Neural progenitor cell (in vitro differentiated cells): ENCODE measurements around the gene ACER3. TPM values are rescaled to one million over a fixed set of nuclear protein-coding genes. Genes with fewer than 3 reads are reported as not detected.

Source experiments
- DNase-seq: peaks from one replicate; pipeline ENCODE4 v3.0.0-alpha.2; 2016; ENCODE audit warnings: low spot score
- H2AFZ ChIP-seq: fragments of 200-600 bp; sonication (generic); replicated peaks from 2 replicates; pipeline ENCODE4 v1.6.1; 2016; ENCODE audit warnings: antibody characterized with exemption
- H3F3A ChIP-seq: fragments of 200-600 bp; sonication (generic); 2 replicates; pipeline ENCODE4 v1.6.1; 2016; ENCODE audit warnings: antibody characterized with exemption, low read depth
- H3K27ac ChIP-seq: fragments of 200-600 bp; sonication (generic); 2 replicates; pipeline ENCODE4 v1.5.1; 2016; ENCODE audit warnings: mild to moderate bottlenecking
- H3K27me3 ChIP-seq: fragments of 200-600 bp; sonication (generic); 2 replicates; pipeline ENCODE4 v1.6.1; 2016; ENCODE audit warnings: mild to moderate bottlenecking, moderate library complexity
- H3K36me3 ChIP-seq: fragments of 200-600 bp; sonication (generic); 2 replicates; pipeline ENCODE4 v1.5.1; 2016
- H3K4me1 ChIP-seq: fragments of 200-600 bp; sonication (generic); 2 replicates; pipeline ENCODE4 v1.6.1; 2016; ENCODE audit warnings: mixed run types
- H3K4me2 ChIP-seq: fragments of 200-600 bp; sonication (generic); 2 replicates; pipeline ENCODE4 v1.6.1; 2016
- H3K4me3 ChIP-seq: fragments of 200-600 bp; sonication (generic); 2 replicates; pipeline ENCODE4 v1.5.1; 2016
- H3K79me2 ChIP-seq: fragments of 200-600 bp; sonication (generic); 2 replicates; pipeline ENCODE4 v1.6.1; 2016; ENCODE audit warnings: low read depth
- H3K9ac ChIP-seq: fragments of 200-600 bp; sonication (generic); 2 replicates; pipeline ENCODE4 v1.6.1; 2016
- H3K9me3 ChIP-seq: fragments of 200-600 bp; sonication (generic); 2 replicates; pipeline ENCODE4 v1.5.1; 2016; ENCODE audit warnings: low read depth
- H4K20me1 ChIP-seq: fragments of 200-600 bp; sonication (generic); 2 replicates; pipeline ENCODE4 v1.6.1; 2016; ENCODE audit warnings: low read depth
- H3K27ac Mint-ChIP-seq: 3 replicates; pipeline ENCODE4 v1.8.0; 2021; ENCODE audit warnings: mixed read lengths
- H3K27me3 Mint-ChIP-seq: 2 replicates; pipeline ENCODE4 v1.8.0; 2022; ENCODE audit warnings: low read depth, mild to moderate bottlenecking, inconsistent platforms, moderate library complexity, mixed read lengths; ENCODE audit not compliant: insufficient read depth
- H3K36me3 Mint-ChIP-seq: 3 replicates; pipeline ENCODE4 v1.8.0; 2021; ENCODE audit warnings: mixed read lengths
- H3K4me1 Mint-ChIP-seq: 3 replicates; pipeline ENCODE4 v1.8.0; 2021; ENCODE audit warnings: mixed read lengths
- H3K4me3 Mint-ChIP-seq: 3 replicates; pipeline ENCODE4 v1.8.0; 2021; ENCODE audit warnings: mild to moderate bottlenecking, moderate library complexity, mixed read lengths
- H3K9me3 Mint-ChIP-seq: 3 replicates; pipeline ENCODE4 v1.8.0; 2020; ENCODE audit warnings: mixed read lengths
- CTCF ChIP-seq: fragments of 200-600 bp; sonication (generic); IDR thresholded peaks from 2 replicates; pipeline ENCODE4 v1.5.1; 2017; ENCODE audit warnings: antibody characterized with exemption, mild to moderate bottlenecking
- EZH2 ChIP-seq: fragments of 200-600 bp; sonication (generic); IDR thresholded peaks from 2 replicates; pipeline ENCODE4 v1.6.1; 2017; ENCODE audit warnings: antibody characterized with exemption, mild to moderate bottlenecking, moderate library complexity
- EZH2phosphoT487 ChIP-seq: fragments of 200-600 bp; sonication (generic); IDR thresholded peaks from 2 replicates; pipeline ENCODE4 v1.6.1; 2017; ENCODE audit warnings: antibody characterized with exemption
- total RNA-seq: library from RNA; depleted of rRNA; stranded (reverse); fragments of >200 nt; gene quantifications from 2 replicates; pipeline ENCODE4 v1.2.3, GENCODE V29; 2015; ENCODE audit warnings: low replicate concordance

ACER3 gene
- total RNA-seq, 1 donor from 2014 or later, result 18.9 TPM

- H3K9ac ChIP-seq, result no peak overlapping the region
- no peaks in the 10 kb centered on the region for H4K20me1 ChIP-seq
- H3K4me2 ChIP-seq, result no peak overlapping the region
- H2AFZ ChIP-seq, result no peak overlapping the region
- no peaks in the 10 kb centered on the region for H3F3A ChIP-seq
- Mint-ChIP-seq H3K4me1 (no peaks in the 10 kb centered on the region), H3K27me3 (no peaks in the 10 kb centered on the region), H3K4me3 (no peak overlapping the region), H3K27ac (no peak overlapping the region), H3K9me3 (no peaks in the 10 kb centered on the region), H3K36me3 (peaks cover 6% of the 10 kb centered on the region)
- no peaks in the 10 kb centered on the region for H3K79me2 ChIP-seq
- no peaks in the 10 kb centered on the region for H3K27me3 ChIP-seq
- no peaks in the 10 kb centered on the region for H3K4me1 ChIP-seq
- no peak for DNase-seq
- TF ChIP-seq EZH2 (no peak), EZH2phosphoT487 (no peak), CTCF (no peak)
- H3K36me3 ChIP-seq, result no peaks in the 10 kb centered on the region
- H3K27ac ChIP-seq, result no peak overlapping the region
- no peak overlapping the region for H3K4me3 ChIP-seq
- peaks cover 4% of the 10 kb centered on the region for H3K9me3 ChIP-seq
These were observed 142.1 kb downstream of the ACER3 start for GRCh38 chr11:77002776-77003175.

- no peak overlapping the region for H2AFZ ChIP-seq
- DNase-seq, result no peak
- peaks cover 4% of the 10 kb centered on the region for H3K9me3 ChIP-seq
- no peaks in the 10 kb centered on the region for H3K79me2 ChIP-seq
- no peaks in the 10 kb centered on the region for H3K36me3 ChIP-seq
- no peaks in the 10 kb centered on the region for H3K9me3 Mint-ChIP-seq
- no peaks in the 10 kb centered on the region for H3K4me1 Mint-ChIP-seq
- no peak for TF ChIP-seq CTCF
- TF ChIP-seq EZH2phosphoT487, result no peak
- TF ChIP-seq EZH2, result no peak
- H3F3A ChIP-seq, result no peaks in the 10 kb centered on the region
- H3K4me2 ChIP-seq, result no peak overlapping the region
- no peak overlapping the region for H3K27ac Mint-ChIP-seq
- no peaks in the 10 kb centered on the region for H3K4me1 ChIP-seq
- H4K20me1 ChIP-seq, result no peaks in the 10 kb centered on the region
- H3K27ac ChIP-seq, result no peak overlapping the region
- no peak overlapping the region for H3K4me3 ChIP-seq
- H3K27me3 ChIP-seq, result no peaks in the 10 kb centered on the region
- no peaks in the 10 kb centered on the region for H3K27me3 Mint-ChIP-seq
- H3K9ac ChIP-seq, result no peak overlapping the region
- peaks cover 3% of the 10 kb centered on the region for H3K36me3 Mint-ChIP-seq
- no peak overlapping the region for H3K4me3 Mint-ChIP-seq
These were observed 143.2 kb downstream of the ACER3 start for GRCh38 chr11:77003963-77004362.

DNA sequence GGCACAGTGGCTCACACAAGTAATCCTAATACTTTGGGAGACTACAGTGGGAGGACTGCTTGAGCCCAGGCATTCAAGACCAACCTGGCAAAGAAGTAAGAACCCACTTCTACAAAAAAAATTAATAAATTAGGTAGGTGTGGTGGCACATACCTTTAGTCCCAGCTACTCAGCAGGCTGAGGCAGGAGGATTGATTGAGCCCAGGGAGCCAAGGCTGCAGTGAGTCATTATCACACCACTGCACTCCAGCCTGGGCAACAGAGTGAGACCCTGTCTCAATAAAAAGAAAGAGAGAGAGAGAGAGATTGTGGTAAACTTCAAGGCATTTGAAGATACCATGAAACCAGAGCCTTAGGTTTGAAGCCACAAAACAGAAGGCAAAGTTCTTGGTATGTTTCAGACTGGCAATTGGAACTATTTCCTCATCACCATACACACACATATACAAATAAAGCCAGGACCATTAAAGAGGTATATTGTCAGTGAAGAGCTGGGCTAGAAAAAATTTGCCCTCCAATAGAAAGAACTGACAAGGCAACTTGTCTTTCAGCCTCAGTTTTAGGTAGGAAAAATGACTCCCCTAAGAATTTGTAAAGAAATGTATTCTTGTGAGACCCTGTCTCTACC, 148.9 kb downstream of the ACER3 start:
- Histone ChIP-seq H4K20me1 (no peaks in the 10 kb centered on the region), H3F3A (no peaks in the 10 kb centered on the region), H3K79me2 (no peaks in the 10 kb centered on the region), H3K9me3 (no peaks in the 10 kb centered on the region), H3K27ac (no peak overlapping the region), H3K9ac (no peak overlapping the region), H3K4me3 (no peak overlapping the region), H3K27me3 (no peaks in the 10 kb centered on the region), H3K4me2 (no peak overlapping the region), H3K36me3 (no peaks in the 10 kb centered on the region), H3K4me1 (no peaks in the 10 kb centered on the region), H2AFZ (no peak overlapping the region)
- TF ChIP-seq EZH2phosphoT487, result no peak
- no peak for TF ChIP-seq EZH2
- TF ChIP-seq CTCF, result no peak
- H3K36me3 Mint-ChIP-seq, result no peaks in the 10 kb centered on the region
- H3K27ac Mint-ChIP-seq, result no peak overlapping the region
- H3K27me3 Mint-ChIP-seq, result no peaks in the 10 kb centered on the region
- DNase-seq, result no peak
- no peaks in the 10 kb centered on the region for H3K9me3 Mint-ChIP-seq
- H3K4me1 Mint-ChIP-seq, result no peaks in the 10 kb centered on the region
- no peak overlapping the region for H3K4me3 Mint-ChIP-seq
